SK-N-SH treated with all-trans-retinoic acid at 6 μM for 48 hours (cell line): ENCODE measurements around the gene KCNIP4.

ENCODE experiments used
- ATAC-seq: fragments of 200-7000 bp; cut with Tn5 transposase; 3 replicates; pipeline ENCODE4 v1.9.1; 2020; ENCODE audit warnings: mild to moderate bottlenecking, moderate library complexity
- ARNTL ChIP-seq: fragments of 450-650 bp; formaldehyde crosslinking; IDR thresholded peaks from 2 replicates; pipeline ENCODE4 v1.5.0; 2020; ENCODE audit warnings: low read depth, mild to moderate bottlenecking, moderate library complexity, borderline replicate concordance
- BACH2 ChIP-seq: fragments of 250-450 bp; sonication (Bioruptor Pico); IDR thresholded peaks from 2 replicates; pipeline ENCODE4 v1.9.0; 2021; ENCODE audit warnings: mild to moderate bottlenecking, borderline replicate concordance
- CREB5 ChIP-seq: fragments of 250-450 bp; sonication (Bioruptor Pico); IDR thresholded peaks from 2 replicates; pipeline ENCODE4 v1.5.1; 2020; ENCODE audit warnings: low read depth, mild to moderate bottlenecking, moderate library complexity
- CSDC2 ChIP-seq: fragments of 250-450 bp; sonication (Bioruptor Pico); IDR thresholded peaks from 2 replicates; pipeline ENCODE4 v1.5.0; 2020; ENCODE audit warnings: mild to moderate bottlenecking, moderate library complexity
- CSRNP3 ChIP-seq: fragments of 250-450 bp; sonication (Bioruptor Pico); IDR thresholded peaks from 2 replicates; pipeline ENCODE4 v1.5.1; 2021; ENCODE audit warnings: mild to moderate bottlenecking, moderate library complexity
- ESRRG ChIP-seq: fragments of 250-450 bp; sonication (Bioruptor Pico); IDR thresholded peaks from 2 replicates; pipeline ENCODE4 v1.6.1; 2021; ENCODE audit warnings: mild to moderate bottlenecking
- GLIS3 ChIP-seq: fragments of 250-450 bp; sonication (Bioruptor Pico); IDR thresholded peaks from 2 replicates; pipeline ENCODE4 v1.5.0; 2020; ENCODE audit warnings: mild to moderate bottlenecking, moderate library complexity
- OSR1 ChIP-seq: fragments of 250-450 bp; sonication (Bioruptor Pico); IDR thresholded peaks from 2 replicates; pipeline ENCODE4 v1.8.0; 2022; ENCODE audit warnings: moderate library complexity, mild to moderate bottlenecking, inconsistent platforms
- POU6F1 ChIP-seq: fragments of 250-450 bp; sonication (Bioruptor Pico); IDR thresholded peaks from 2 replicates; pipeline ENCODE4 v1.8.0; 2021; ENCODE audit warnings: low read depth, mild to moderate bottlenecking, moderate library complexity, borderline replicate concordance
- PPARA ChIP-seq: fragments of 250-450 bp; sonication (Bioruptor Pico); IDR thresholded peaks from 2 replicates; pipeline ENCODE4 v1.5.0; 2020; ENCODE audit warnings: mild to moderate bottlenecking, borderline replicate concordance
- RARB ChIP-seq: fragments of 250-450 bp; sonication (Bioruptor Pico); IDR thresholded peaks from 2 replicates; pipeline ENCODE4 v1.8.0; 2021; ENCODE audit warnings: mild to moderate bottlenecking, moderate library complexity
- SNAI2 ChIP-seq: fragments of 250-450 bp; sonication (Bioruptor Pico); IDR thresholded peaks from 2 replicates; pipeline ENCODE4 v1.5.0; 2020; ENCODE audit warnings: mild to moderate bottlenecking, moderate library complexity
- TCF4 ChIP-seq: fragments of 250-450 bp; sonication (Bioruptor Pico); IDR thresholded peaks from 2 replicates; pipeline ENCODE4 v1.8.0; 2021; ENCODE audit warnings: mild to moderate bottlenecking, moderate library complexity, borderline replicate concordance
- TOX ChIP-seq: fragments of 250-450 bp; sonication (Bioruptor Pico); IDR thresholded peaks from 2 replicates; pipeline ENCODE4 v1.8.0; 2021; ENCODE audit warnings: mild to moderate bottlenecking, moderate library complexity, borderline replicate concordance
- ZC3H10 ChIP-seq: fragments of 250-450 bp; sonication (Bioruptor Pico); IDR thresholded peaks from 2 replicates; pipeline ENCODE4 v1.5.1; 2021; ENCODE audit warnings: mild to moderate bottlenecking, moderate library complexity
- ZFP3 ChIP-seq: fragments of 250-450 bp; sonication (Bioruptor Pico); IDR thresholded peaks from 2 replicates; pipeline ENCODE4 v1.5.0; 2020; ENCODE audit warnings: mild to moderate bottlenecking, moderate library complexity
- ZFP30 ChIP-seq: fragments of 450-650 bp; formaldehyde crosslinking; IDR thresholded peaks from 2 replicates; pipeline ENCODE4 v1.5.0; 2022; ENCODE audit warnings: mild to moderate bottlenecking, moderate library complexity
- ZNF565 ChIP-seq: fragments of 450-650 bp; formaldehyde crosslinking; conservative IDR thresholded peaks from 2 replicates; pipeline ENCODE4 v1.5.0; 2020; ENCODE audit warnings: low read depth, mild to moderate bottlenecking, moderate library complexity
- ZNF70 ChIP-seq: fragments of 450-650 bp; formaldehyde crosslinking; IDR thresholded peaks from 2 replicates; pipeline ENCODE4 v1.5.0; 2020; ENCODE audit warnings: mild to moderate bottlenecking, moderate library complexity
- ZNF8 ChIP-seq: fragments of 450-650 bp; formaldehyde crosslinking; IDR thresholded peaks from 2 replicates; pipeline ENCODE4 v1.5.0; 2020; ENCODE audit warnings: mild to moderate bottlenecking, moderate library complexity
- TF ChIP-seq, protein P1 (sequence below): fragments of 250-450 bp; sonication (Bioruptor Pico); IDR thresholded peaks from 2 replicates; pipeline ENCODE4 v1.5.0; 2020; ENCODE audit warnings: mild to moderate bottlenecking, moderate library complexity
- TF ChIP-seq, protein P2 (sequence below): fragments of 250-450 bp; sonication (Bioruptor Pico); IDR thresholded peaks from 2 replicates; pipeline ENCODE4 v1.8.0; 2020; ENCODE audit warnings: mild to moderate bottlenecking, moderate library complexity, borderline replicate concordance

KCNIP4 gene

GRCh38 chr4:21577056-21577455 lies 371.5 kb downstream of the KCNIP4 start:
- ATAC-seq = no peak

DNA sequence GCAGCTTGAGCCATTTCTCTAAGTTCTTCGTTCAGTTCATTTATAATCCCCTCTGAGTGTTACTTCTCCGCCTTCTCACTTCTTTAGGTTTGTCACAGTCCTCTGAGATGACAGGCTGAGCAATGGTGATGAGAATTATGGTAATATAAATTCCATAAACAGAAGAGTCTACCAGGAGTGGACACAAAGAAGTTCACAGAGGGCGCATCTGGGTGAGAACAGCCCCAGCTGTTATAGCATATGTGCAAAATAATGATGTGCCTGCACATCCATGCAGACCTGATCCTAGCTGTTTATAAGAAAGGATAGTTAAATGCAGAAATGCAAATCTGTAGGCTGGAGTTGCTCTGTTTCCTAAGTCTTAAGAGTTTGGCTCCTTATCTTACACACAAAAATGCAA lies 377.5 kb downstream of the KCNIP4 start:
- ATAC-seq = no peak
- TF ChIP-seq GLIS3 (CRISPR knock-in tag) = no peak
- TF ChIP-seq ESRRG = no peak
- TF ChIP-seq ZNF70 = no peak
- no peak for TF ChIP-seq TOX (CRISPR knock-in tag)
- no peak for TF ChIP-seq SNAI2 (CRISPR knock-in tag)
- no peak for TF ChIP-seq ZNF8 (CRISPR knock-in tag)
- no peak for TF ChIP-seq CSDC2 (CRISPR knock-in tag)
- TF ChIP-seq, protein P1, sequence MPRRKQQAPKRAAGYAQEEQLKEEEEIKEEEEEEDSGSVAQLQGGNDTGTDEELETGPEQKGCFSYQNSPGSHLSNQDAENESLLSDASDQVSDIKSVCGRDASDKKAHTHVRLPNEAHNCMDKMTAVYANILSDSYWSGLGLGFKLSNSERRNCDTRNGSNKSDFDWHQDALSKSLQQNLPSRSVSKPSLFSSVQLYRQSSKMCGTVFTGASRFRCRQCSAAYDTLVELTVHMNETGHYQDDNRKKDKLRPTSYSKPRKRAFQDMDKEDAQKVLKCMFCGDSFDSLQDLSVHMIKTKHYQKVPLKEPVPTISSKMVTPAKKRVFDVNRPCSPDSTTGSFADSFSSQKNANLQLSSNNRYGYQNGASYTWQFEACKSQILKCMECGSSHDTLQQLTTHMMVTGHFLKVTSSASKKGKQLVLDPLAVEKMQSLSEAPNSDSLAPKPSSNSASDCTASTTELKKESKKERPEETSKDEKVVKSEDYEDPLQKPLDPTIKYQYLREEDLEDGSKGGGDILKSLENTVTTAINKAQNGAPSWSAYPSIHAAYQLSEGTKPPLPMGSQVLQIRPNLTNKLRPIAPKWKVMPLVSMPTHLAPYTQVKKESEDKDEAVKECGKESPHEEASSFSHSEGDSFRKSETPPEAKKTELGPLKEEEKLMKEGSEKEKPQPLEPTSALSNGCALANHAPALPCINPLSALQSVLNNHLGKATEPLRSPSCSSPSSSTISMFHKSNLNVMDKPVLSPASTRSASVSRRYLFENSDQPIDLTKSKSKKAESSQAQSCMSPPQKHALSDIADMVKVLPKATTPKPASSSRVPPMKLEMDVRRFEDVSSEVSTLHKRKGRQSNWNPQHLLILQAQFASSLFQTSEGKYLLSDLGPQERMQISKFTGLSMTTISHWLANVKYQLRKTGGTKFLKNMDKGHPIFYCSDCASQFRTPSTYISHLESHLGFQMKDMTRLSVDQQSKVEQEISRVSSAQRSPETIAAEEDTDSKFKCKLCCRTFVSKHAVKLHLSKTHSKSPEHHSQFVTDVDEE (CRISPR knock-in tag) = no peak
- TF ChIP-seq, protein P2, sequence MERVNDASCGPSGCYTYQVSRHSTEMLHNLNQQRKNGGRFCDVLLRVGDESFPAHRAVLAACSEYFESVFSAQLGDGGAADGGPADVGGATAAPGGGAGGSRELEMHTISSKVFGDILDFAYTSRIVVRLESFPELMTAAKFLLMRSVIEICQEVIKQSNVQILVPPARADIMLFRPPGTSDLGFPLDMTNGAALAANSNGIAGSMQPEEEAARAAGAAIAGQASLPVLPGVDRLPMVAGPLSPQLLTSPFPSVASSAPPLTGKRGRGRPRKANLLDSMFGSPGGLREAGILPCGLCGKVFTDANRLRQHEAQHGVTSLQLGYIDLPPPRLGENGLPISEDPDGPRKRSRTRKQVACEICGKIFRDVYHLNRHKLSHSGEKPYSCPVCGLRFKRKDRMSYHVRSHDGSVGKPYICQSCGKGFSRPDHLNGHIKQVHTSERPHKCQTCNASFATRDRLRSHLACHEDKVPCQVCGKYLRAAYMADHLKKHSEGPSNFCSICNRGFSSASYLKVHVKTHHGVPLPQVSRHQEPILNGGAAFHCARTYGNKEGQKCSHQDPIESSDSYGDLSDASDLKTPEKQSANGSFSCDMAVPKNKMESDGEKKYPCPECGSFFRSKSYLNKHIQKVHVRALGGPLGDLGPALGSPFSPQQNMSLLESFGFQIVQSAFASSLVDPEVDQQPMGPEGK (CRISPR knock-in tag) = no peak
- no peak for TF ChIP-seq BACH2 (CRISPR knock-in tag)
- TF ChIP-seq ARNTL (CRISPR knock-in tag) = no peak
- TF ChIP-seq ZFP30 (CRISPR knock-in tag) = no peak
- TF ChIP-seq TCF4 (CRISPR knock-in tag) = no peak
- TF ChIP-seq CREB5 (CRISPR knock-in tag) = no peak
- TF ChIP-seq RARB (CRISPR knock-in tag) = no peak
- no peak for TF ChIP-seq ZNF565 (CRISPR knock-in tag)
- no peak for TF ChIP-seq CSRNP3
- TF ChIP-seq OSR1 (CRISPR knock-in tag) = no peak

More at GRCh38 chr4:21577056-21577455, 371.5 kb downstream of the KCNIP4 start:
- TF ChIP-seq PPARA (CRISPR knock-in tag) (no peak), ZC3H10 (CRISPR knock-in tag) (no peak), ARNTL (CRISPR knock-in tag) (no peak)

DNA sequence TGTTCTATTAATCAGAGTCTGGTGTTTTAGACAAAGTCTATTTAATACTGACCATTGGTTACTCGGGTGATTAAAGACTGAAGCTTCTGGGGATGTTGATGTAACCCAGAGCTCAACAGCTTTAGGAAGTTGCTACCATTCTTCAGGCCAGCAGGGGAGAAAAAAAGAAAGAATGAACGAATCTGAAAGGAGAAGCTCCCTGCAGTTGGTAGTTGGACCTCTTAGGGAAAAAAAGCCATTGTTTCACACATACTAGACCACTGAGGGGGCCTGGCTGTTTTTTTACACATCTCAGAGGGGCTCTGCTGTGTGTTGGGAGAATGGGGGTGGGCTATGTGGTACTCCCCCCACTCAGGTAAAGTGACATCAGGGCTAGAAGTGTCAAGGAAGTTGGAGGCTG lies 378.9 kb downstream of the KCNIP4 start:
- no peak for ATAC-seq
- TF ChIP-seq, protein P1 (CRISPR knock-in tag) = no peak
- TF ChIP-seq ZC3H10 (CRISPR knock-in tag) (no peak), ZNF565 (CRISPR knock-in tag) (no peak), CSRNP3 (no peak), ZFP3 (CRISPR knock-in tag) (no peak), PPARA (CRISPR knock-in tag) (no peak), POU6F1 (CRISPR knock-in tag) (no peak), ZFP30 (CRISPR knock-in tag) (no peak), ESRRG (no peak), TCF4 (CRISPR knock-in tag) (no peak), OSR1 (CRISPR knock-in tag) (no peak), CSDC2 (CRISPR knock-in tag) (no peak), RARB (CRISPR knock-in tag) (no peak)
- TF ChIP-seq, protein P2 (CRISPR knock-in tag) = no peak
